GM12873 (cell line): Measurements from ENCODE around the gene NIT2.
A peak's percentile ranks its signal among the peaks of the same experiment; 100 is the strongest.

ENCODE experiments used
- CTCF ChIP-seq: IDR thresholded peaks from 2 replicates; pipeline ENCODE4 v1.5.1; 2012; ENCODE audit warnings: low read depth, mild to moderate bottlenecking, moderate library complexity, low read length, control low read depth; ENCODE audit not compliant: insufficient read depth; ENCODE audit errors: missing control alignments

Gene NIT2

GRCh38 chr3:100400419-100400779 is 65.8 kb downstream of the NIT2 start:
- no peak for TF ChIP-seq CTCF

GRCh38 chr3:100400780-100401673 is 66.5 kb downstream of the NIT2 start, which contains the start of the genes LNP1 and TOMM70:
Gene LNP1 (plus strand): TSS chr3:100401539. CDS start chr3:100429730, 28,191 bp downstream.
Gene TOMM70 (minus strand): TSS chr3:100401089. CDS start chr3:100400949, 140 bp downstream.
- no peak for TF ChIP-seq CTCF

- no peak for TF ChIP-seq CTCF
Observed at GRCh38 chr3:100401674-100402041, 67.1 kb downstream of the NIT2 start.

GRCh38 chr3:100402256-100402655 is 67.7 kb downstream of the NIT2 start:
- no peak for TF ChIP-seq CTCF

GRCh38 chr3:100402891-100403290 is 68.3 kb downstream of the NIT2 start:
- no peak for TF ChIP-seq CTCF

GRCh38 chr3:100403362-100404249 is 69.0 kb downstream of the NIT2 start:
- peak; percentile 10 for TF ChIP-seq CTCF

- no peak for TF ChIP-seq CTCF
Observed at GRCh38 chr3:100404250-100404548, 69.6 kb downstream of the NIT2 start.
